ENCODE data around the gene TNFAIP2.

Gene TNFAIP2

DNA sequence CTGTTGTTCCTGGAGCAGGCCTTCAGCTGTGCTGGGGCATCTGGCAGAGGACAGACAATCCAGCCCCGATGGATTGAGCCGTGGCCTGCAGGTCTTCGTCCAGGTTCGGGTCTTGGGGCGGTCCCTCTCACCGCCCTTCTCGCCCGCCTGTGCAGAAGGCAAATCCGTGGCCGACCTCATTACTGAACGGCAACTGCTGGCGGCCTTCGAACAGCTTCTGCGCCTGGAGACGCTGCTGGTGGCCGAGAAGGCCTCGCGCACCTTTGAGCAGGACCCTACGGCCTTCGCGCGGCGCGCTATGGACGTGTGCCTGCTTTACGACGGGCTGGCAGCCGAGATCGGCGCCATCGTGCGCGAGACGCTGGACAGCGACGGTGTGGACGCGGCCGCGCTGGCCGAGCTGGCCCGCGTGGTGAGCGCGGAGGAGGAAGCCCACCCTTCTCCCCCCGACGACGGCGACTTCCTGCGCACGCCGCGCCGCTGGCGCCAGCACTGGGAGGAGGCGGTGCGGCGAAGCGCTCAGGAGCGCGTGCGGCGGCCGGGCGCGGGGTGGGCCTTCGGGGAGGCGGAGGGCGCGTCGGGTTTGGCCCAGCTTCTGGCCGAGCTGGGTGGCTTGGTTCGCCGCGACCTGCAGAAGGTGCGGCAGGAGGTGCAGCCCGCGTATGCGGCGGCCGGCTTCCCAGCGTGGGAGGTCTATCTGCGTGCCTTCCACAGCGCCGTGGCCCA is 21.1 kb upstream of the TNFAIP2 start:
- H3K36me3 ChIP-seq (ENCODE audit: control insufficient read depth in 1 of 2, insufficient read depth in 2 of 2, low read length in 2 of 2), result peaks cover 0 to 6% of the 10 kb centered on the region in 2 donors
- H3K4me1 ChIP-seq (ENCODE audit: control insufficient read depth in 1 of 2, insufficient read depth in 2 of 2, low read length in 2 of 2), result peaks cover 50 to 62% of the 10 kb centered on the region in 2 donors
- no peak overlapping the region for H3K9ac ChIP-seq (ENCODE audit: low read depth in 1 of 2, low read length in 2 of 2)
- H3K9me3 ChIP-seq (ENCODE audit: control insufficient read depth in 1 of 2, low read length in 2 of 2), result no peaks in the 10 kb centered on the region
- H3K27ac ChIP-seq (ENCODE audit: low read depth, low read length), result no peak overlapping the region
- H3K27me3 ChIP-seq (ENCODE audit: control insufficient read depth in 1 of 2, insufficient read depth in 2 of 2, low read length in 2 of 2), result peaks cover 0 to 5% of the 10 kb centered on the region in 2 donors
- H3K4me3 ChIP-seq (ENCODE audit: low read depth in 1 of 2, low read length in 2 of 2), result no peak overlapping the region

GRCh38 chr14:103102689-103103260 is 20.5 kb upstream of the TNFAIP2 start:
- no peak overlapping the region for H3K9ac ChIP-seq (ENCODE audit: low read depth in 1 of 2, low read length in 2 of 2)
- no peak overlapping the region for H3K4me3 ChIP-seq (ENCODE audit: low read depth in 1 of 2, low read length in 2 of 2)
- peaks cover 47 to 62% of the 10 kb centered on the region in 2 donors for H3K4me1 ChIP-seq (ENCODE audit: control insufficient read depth in 1 of 2, insufficient read depth in 2 of 2, low read length in 2 of 2)
- H3K9me3 ChIP-seq (ENCODE audit: control insufficient read depth in 1 of 2, low read length in 2 of 2), result no peaks in the 10 kb centered on the region
- H3K27ac ChIP-seq (ENCODE audit: low read depth, low read length), result no peak overlapping the region
- peaks cover 0 to 5% of the 10 kb centered on the region in 2 donors for H3K27me3 ChIP-seq (ENCODE audit: control insufficient read depth in 1 of 2, insufficient read depth in 2 of 2, low read length in 2 of 2)
- H3K36me3 ChIP-seq (ENCODE audit: control insufficient read depth in 1 of 2, insufficient read depth in 2 of 2, low read length in 2 of 2), result peaks cover 0 to 6% of the 10 kb centered on the region in 2 donors

GRCh38 chr14:103103461-103104388 is 19.5 kb upstream of the TNFAIP2 start:
- Histone ChIP-seq H3K4me1 (ENCODE audit: control insufficient read depth in 1 of 2, insufficient read depth in 2 of 2, low read length in 2 of 2) (peaks cover 50 to 55% of the 10 kb centered on the region in 2 donors), H3K27ac (ENCODE audit: low read depth, low read length) (no peak overlapping the region), H3K9me3 (ENCODE audit: control insufficient read depth in 1 of 2, low read length in 2 of 2) (no peaks in the 10 kb centered on the region), H3K4me3 (ENCODE audit: low read depth in 1 of 2, low read length in 2 of 2) (peak overlapping the region; percentile 28 to 40), H3K36me3 (ENCODE audit: control insufficient read depth in 1 of 2, insufficient read depth in 2 of 2, low read length in 2 of 2) (peaks cover 0 to 6% of the 10 kb centered on the region in 2 donors), H3K27me3 (ENCODE audit: control insufficient read depth in 1 of 2, insufficient read depth in 2 of 2, low read length in 2 of 2) (peaks cover 0 to 5% of the 10 kb centered on the region in 2 donors), H3K9ac (ENCODE audit: low read depth in 1 of 2, low read length in 2 of 2) (no peak overlapping the region)

DNA sequence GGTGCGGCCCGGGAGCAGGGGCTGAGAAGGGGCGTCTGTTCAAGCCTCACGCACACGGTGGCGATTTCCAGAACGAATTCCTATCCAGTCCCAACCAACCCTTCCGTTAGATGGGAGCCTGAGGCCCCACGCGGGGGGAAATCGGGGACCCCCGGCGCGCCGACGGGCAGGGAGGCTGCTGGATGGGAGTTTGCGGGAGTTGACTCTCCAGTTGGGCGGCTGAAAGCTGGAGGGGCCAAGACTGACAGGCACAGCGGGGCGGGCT is 18.9 kb upstream of the TNFAIP2 start:
- peak overlapping the region in 1 of 2 donors; percentile 28 for H3K4me3 ChIP-seq (ENCODE audit: low read depth in 1 of 2, low read length in 2 of 2)

GRCh38 chr14:103104654-103105452 is 18.4 kb upstream of the TNFAIP2 start:
- Histone ChIP-seq H3K9ac (ENCODE audit: low read depth in 1 of 2, low read length in 2 of 2) (no peak overlapping the region), H3K4me3 (ENCODE audit: low read depth in 1 of 2, low read length in 2 of 2) (peak overlapping the region in 1 of 2 donors; percentile 21), H3K4me1 (ENCODE audit: control insufficient read depth in 1 of 2, insufficient read depth in 2 of 2, low read length in 2 of 2) (peaks cover 42 to 44% of the 10 kb centered on the region in 2 donors), H3K36me3 (ENCODE audit: control insufficient read depth in 1 of 2, insufficient read depth in 2 of 2, low read length in 2 of 2) (peaks cover 0 to 6% of the 10 kb centered on the region in 2 donors), H3K27me3 (ENCODE audit: control insufficient read depth in 1 of 2, insufficient read depth in 2 of 2, low read length in 2 of 2) (peaks cover 0 to 5% of the 10 kb centered on the region in 2 donors), H3K27ac (ENCODE audit: low read depth, low read length) (no peak overlapping the region), H3K9me3 (ENCODE audit: control insufficient read depth in 1 of 2, low read length in 2 of 2) (no peaks in the 10 kb centered on the region)

More for the DNA sequence above, 18.9 kb upstream of the TNFAIP2 start:
- Histone ChIP-seq H3K9me3 (ENCODE audit: control insufficient read depth in 1 of 2, low read length in 2 of 2) (no peaks in the 10 kb centered on the region), H3K36me3 (ENCODE audit: control insufficient read depth in 1 of 2, insufficient read depth in 2 of 2, low read length in 2 of 2) (peaks cover 0 to 6% of the 10 kb centered on the region in 2 donors), H3K27me3 (ENCODE audit: control insufficient read depth in 1 of 2, insufficient read depth in 2 of 2, low read length in 2 of 2) (peaks cover 0 to 5% of the 10 kb centered on the region in 2 donors), H3K27ac (ENCODE audit: low read depth, low read length) (no peak overlapping the region), H3K4me1 (ENCODE audit: control insufficient read depth in 1 of 2, insufficient read depth in 2 of 2, low read length in 2 of 2) (peaks cover 46 to 49% of the 10 kb centered on the region in 2 donors), H3K9ac (ENCODE audit: low read depth in 1 of 2, low read length in 2 of 2) (no peak overlapping the region)

- Histone ChIP-seq H3K9ac (ENCODE audit: low read depth in 1 of 2, low read length in 2 of 2) (no peak overlapping the region), H3K4me1 (ENCODE audit: control insufficient read depth in 1 of 2, insufficient read depth in 2 of 2, low read length in 2 of 2) (peaks cover 37 to 39% of the 10 kb centered on the region in 2 donors), H3K27me3 (ENCODE audit: control insufficient read depth in 1 of 2, insufficient read depth in 2 of 2, low read length in 2 of 2) (peaks cover 0 to 5% of the 10 kb centered on the region in 2 donors)
Observed at GRCh38 chr14:103105580-103106150, 17.6 kb upstream of the TNFAIP2 start.

DNA sequence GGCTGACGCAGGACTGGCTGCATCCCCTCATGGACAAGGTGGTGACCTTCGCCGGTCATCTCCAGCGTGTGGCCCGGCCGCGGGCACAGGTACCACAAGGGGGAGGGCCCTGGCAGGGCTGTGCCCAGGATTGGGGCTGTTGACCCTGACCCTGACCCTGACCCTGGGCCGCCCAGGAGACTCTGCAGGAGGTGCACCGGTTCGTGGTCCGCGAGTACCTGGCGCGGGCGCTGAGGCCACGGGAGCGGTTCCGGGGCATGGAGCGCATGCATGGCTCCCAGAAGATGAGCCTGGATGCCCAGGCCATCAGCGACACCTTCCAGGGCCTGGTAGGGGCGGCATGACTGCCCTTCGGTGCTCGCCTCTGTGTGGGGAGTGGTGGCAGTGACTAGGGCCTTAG is 15.8 kb upstream of the TNFAIP2 start:
- H3K4me1 ChIP-seq (ENCODE audit: control insufficient read depth in 1 of 2, insufficient read depth in 2 of 2, low read length in 2 of 2), result peaks cover 46 to 47% of the 10 kb centered on the region in 2 donors
- no peak overlapping the region for H3K27ac ChIP-seq (ENCODE audit: low read depth, low read length)
- H3K27me3 ChIP-seq (ENCODE audit: control insufficient read depth in 1 of 2, insufficient read depth in 2 of 2, low read length in 2 of 2), result peaks cover 0 to 5% of the 10 kb centered on the region in 2 donors
- no peak overlapping the region for H3K4me3 ChIP-seq (ENCODE audit: low read depth in 1 of 2, low read length in 2 of 2)
- no peak overlapping the region for H3K9ac ChIP-seq (ENCODE audit: low read depth in 1 of 2, low read length in 2 of 2)
- no peaks in the 10 kb centered on the region for H3K36me3 ChIP-seq (ENCODE audit: control insufficient read depth in 1 of 2, insufficient read depth in 2 of 2, low read length in 2 of 2)
- H3K9me3 ChIP-seq (ENCODE audit: control insufficient read depth in 1 of 2, low read length in 2 of 2), result no peaks in the 10 kb centered on the region

More at GRCh38 chr14:103105580-103106150, 17.6 kb upstream of the TNFAIP2 start:
- no peak overlapping the region for H3K4me3 ChIP-seq (ENCODE audit: low read depth in 1 of 2, low read length in 2 of 2)
- H3K9me3 ChIP-seq (ENCODE audit: control insufficient read depth in 1 of 2, low read length in 2 of 2), result no peaks in the 10 kb centered on the region
- H3K27ac ChIP-seq (ENCODE audit: low read depth, low read length), result no peak overlapping the region
- peaks cover 0 to 6% of the 10 kb centered on the region in 2 donors for H3K36me3 ChIP-seq (ENCODE audit: control insufficient read depth in 1 of 2, insufficient read depth in 2 of 2, low read length in 2 of 2)

DNA sequence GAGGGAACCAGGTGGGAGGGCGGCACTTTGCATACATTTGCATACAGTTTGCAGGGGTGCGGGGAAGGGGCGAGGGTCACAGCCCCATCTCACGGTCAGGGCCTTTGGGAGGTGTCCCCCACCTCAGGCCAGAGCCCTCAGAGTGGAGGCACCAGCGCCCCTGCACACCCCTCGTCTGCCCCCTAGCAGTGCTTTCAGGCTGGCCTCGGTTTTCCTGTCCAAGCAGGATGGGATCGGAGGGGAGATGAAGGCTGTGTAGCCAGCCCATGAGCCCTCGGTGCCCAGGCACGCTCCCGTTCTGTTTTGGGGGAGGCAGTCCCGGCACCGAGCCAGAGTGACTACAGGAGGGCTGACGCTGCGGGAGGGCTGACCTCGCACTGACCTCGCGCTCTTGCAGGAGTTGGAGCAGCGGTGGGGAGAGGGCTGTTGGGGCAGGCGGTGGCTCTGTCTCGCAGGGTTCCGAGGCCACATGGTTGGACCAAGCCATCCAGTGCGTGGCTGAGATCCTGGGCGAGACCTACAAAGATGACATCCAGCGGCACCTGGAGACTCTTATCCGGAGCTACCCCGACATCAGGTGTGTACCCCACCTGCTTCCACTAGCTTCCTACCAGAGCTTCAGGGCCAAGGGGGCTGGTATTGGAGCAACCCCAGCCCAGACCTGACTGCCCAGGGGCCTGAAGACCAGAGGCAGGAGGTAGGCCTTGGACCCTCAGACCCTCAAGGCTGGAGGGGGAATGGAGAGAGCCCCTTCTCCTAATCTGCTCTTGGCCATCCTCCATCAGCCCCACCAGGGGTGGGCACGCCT is 15.1 kb upstream of the TNFAIP2 start:
- no peaks in the 10 kb centered on the region for H3K36me3 ChIP-seq (ENCODE audit: control insufficient read depth in 1 of 2, insufficient read depth in 2 of 2, low read length in 2 of 2)
- no peaks in the 10 kb centered on the region for H3K9me3 ChIP-seq (ENCODE audit: control insufficient read depth in 1 of 2, low read length in 2 of 2)
- H3K27ac ChIP-seq (ENCODE audit: low read depth, low read length), result peak overlapping the region; percentile 32
- peaks cover 0 to 5% of the 10 kb centered on the region in 2 donors for H3K27me3 ChIP-seq (ENCODE audit: control insufficient read depth in 1 of 2, insufficient read depth in 2 of 2, low read length in 2 of 2)
- peaks cover 44 to 51% of the 10 kb centered on the region in 2 donors for H3K4me1 ChIP-seq (ENCODE audit: control insufficient read depth in 1 of 2, insufficient read depth in 2 of 2, low read length in 2 of 2)
- no peak overlapping the region for H3K9ac ChIP-seq (ENCODE audit: low read depth in 1 of 2, low read length in 2 of 2)
- no peak overlapping the region for H3K4me3 ChIP-seq (ENCODE audit: low read depth in 1 of 2, low read length in 2 of 2)

Measured in duodenal mucosa (tissue), 2 donors.